ENCODE results near the gene UBE2E2. TPM values are rescaled to one million over a fixed set of nuclear protein-coding genes. Genes with fewer than 3 reads are reported as not detected.

The UBE2E2 gene
- total RNA-seq, 3 donors from 2014 or later (not counting 1 experiment from before 2014, with no cell fraction given): 4.8 to 6.1 (median 5.3) TPM

DNA sequence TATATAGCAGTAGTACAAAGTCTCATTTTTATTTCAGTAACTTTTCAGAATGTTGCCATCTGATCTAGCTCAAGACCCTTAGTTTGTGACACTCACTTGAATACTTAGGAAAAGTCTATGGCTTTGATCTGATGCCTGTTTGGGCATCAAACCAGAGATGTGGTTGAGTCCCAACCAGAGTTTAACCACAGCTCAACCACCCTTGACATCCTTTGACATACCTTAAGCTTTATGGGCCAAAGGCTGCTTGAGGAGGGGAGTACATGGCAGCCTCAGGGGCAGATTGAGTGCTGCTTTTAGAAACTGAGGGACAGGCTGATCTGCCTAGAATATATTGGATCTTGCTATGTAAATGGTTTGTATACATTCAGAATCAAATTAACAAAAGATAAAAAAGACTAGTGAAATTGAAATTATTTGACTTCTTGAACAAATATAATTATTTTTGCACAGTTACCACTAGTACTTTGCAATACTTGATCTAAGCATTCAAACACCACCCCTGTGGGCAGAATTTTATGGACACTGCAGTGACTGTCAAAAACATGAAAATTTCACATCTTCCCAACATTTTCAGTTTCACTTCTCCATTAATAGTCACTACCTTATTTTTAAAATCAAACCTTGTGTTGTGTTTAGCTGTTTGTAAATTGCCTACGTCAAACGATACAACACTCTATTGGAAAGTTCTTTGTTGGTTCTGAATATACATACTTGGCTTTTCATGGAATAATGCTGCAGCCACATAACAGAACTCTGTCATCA, 199.8 kb downstream of the UBE2E2 start:
- Mint-ChIP-seq H3K4me3 (no peak overlapping the region), H3K36me3 (no peaks in the 10 kb centered on the region), H3K4me1 (peaks cover 0 to 7% of the 10 kb centered on the region in 2 donors), H3K27ac (no peak overlapping the region), H3K27me3 (ENCODE audit: low read depth in 2 of 2) (peaks cover 6 to 25% of the 10 kb centered on the region in 2 donors), H3K9me3 (no peaks in the 10 kb centered on the region)
- 90% methylated on average over 2 of the region's 2 CpGs for WGBS (ENCODE audit: insufficient coverage)
- peak in 1 of 2 donors; percentile 10 for DNase-seq
- Histone ChIP-seq H3K27ac (ENCODE audit: low read length) (no peak overlapping the region), H3K4me1 (ENCODE audit: control insufficient read depth, insufficient read depth, low read length) (peaks cover 3% of the 10 kb centered on the region), H3K27me3 (ENCODE audit: control insufficient read depth, insufficient read depth, low read length) (no peaks in the 10 kb centered on the region), H3K4me3 (ENCODE audit: low read length) (no peak overlapping the region), H3K9me3 (ENCODE audit: control insufficient read depth, insufficient read depth, low read length) (no peaks in the 10 kb centered on the region), H3K36me3 (ENCODE audit: control insufficient read depth, insufficient read depth, low read length) (no peaks in the 10 kb centered on the region)
- ATAC-seq: no peak
- TF ChIP-seq, protein P1, sequence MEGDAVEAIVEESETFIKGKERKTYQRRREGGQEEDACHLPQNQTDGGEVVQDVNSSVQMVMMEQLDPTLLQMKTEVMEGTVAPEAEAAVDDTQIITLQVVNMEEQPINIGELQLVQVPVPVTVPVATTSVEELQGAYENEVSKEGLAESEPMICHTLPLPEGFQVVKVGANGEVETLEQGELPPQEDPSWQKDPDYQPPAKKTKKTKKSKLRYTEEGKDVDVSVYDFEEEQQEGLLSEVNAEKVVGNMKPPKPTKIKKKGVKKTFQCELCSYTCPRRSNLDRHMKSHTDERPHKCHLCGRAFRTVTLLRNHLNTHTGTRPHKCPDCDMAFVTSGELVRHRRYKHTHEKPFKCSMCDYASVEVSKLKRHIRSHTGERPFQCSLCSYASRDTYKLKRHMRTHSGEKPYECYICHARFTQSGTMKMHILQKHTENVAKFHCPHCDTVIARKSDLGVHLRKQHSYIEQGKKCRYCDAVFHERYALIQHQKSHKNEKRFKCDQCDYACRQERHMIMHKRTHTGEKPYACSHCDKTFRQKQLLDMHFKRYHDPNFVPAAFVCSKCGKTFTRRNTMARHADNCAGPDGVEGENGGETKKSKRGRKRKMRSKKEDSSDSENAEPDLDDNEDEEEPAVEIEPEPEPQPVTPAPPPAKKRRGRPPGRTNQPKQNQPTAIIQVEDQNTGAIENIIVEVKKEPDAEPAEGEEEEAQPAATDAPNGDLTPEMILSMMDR (IDR thresholded peaks at IDR 0.05): no peak
- intact Hi-C loops (cut with micrococcal nuclease): no loop called here

DNA sequence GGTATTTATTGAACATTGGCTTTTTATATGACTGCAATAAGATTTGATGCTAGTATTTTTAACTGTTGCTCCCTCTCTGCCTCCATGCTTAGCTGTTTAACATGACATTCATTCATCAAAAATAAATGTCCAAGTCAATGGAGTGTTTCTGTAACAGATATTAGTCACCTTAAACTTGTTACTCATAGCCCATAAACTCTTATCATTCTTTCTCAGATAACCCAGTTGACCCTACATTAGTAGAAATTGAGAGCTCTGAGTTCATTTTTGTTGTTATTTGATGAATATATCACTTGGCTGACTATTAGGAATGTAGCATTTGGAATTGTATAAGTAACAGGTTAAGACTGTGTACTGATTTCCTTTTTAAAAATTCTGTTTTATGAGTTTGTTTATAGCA, 201.1 kb downstream of the UBE2E2 start:
- no peaks in the 10 kb centered on the region for H3K36me3 Mint-ChIP-seq
- intact Hi-C loops (cut with micrococcal nuclease): no loop called here
- H3K9me3 Mint-ChIP-seq: no peaks in the 10 kb centered on the region

DNA sequence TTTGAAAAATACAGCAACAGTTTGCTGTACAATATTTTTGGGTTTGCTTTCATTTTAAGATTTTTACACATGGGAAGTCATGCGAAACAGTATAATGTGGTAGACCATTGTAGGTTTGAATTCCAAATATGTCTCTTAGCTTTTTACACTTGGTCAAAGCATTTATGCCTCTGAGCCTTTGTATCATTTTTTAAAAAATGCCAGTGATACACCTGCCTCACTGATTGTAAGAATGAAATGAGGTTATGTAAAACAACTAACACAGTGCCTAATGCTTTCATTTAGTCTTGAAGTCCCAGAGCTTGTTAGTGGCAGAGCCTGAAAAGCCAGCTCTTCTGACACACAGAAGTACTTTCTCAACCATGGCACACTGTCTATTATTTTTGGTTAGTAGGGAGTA, 202.0 kb downstream of the UBE2E2 start:
- Histone ChIP-seq H3K27ac (ENCODE audit: low read length) (no peak overlapping the region), H3K4me1 (ENCODE audit: control insufficient read depth, insufficient read depth, low read length) (peaks cover 3% of the 10 kb centered on the region), H3K36me3 (ENCODE audit: control insufficient read depth, insufficient read depth, low read length) (no peaks in the 10 kb centered on the region), H3K4me3 (ENCODE audit: low read length) (no peak overlapping the region), H3K9me3 (ENCODE audit: control insufficient read depth, insufficient read depth, low read length) (no peaks in the 10 kb centered on the region), H3K27me3 (ENCODE audit: control insufficient read depth, insufficient read depth, low read length) (no peaks in the 10 kb centered on the region)
- Mint-ChIP-seq H3K4me1 (peaks cover 0 to 7% of the 10 kb centered on the region in 2 donors), H3K27ac (no peak overlapping the region), H3K36me3 (no peaks in the 10 kb centered on the region), H3K9me3 (no peaks in the 10 kb centered on the region), H3K4me3 (no peak overlapping the region), H3K27me3 (ENCODE audit: low read depth in 2 of 2) (peaks cover 6 to 32% of the 10 kb centered on the region in 2 donors)
- WGBS (ENCODE audit: insufficient coverage): 83% methylated on average over 1 of the region's 1 CpG
- DNase-seq (no peak), ATAC-seq (no peak)
- intact Hi-C loops (cut with micrococcal nuclease): no loop called here
- TF ChIP-seq, protein P1 (IDR thresholded peaks at IDR 0.05): no peak

More for the DNA sequence above, 201.1 kb downstream of the UBE2E2 start:
- H3K36me3 ChIP-seq (ENCODE audit: control insufficient read depth, insufficient read depth, low read length): no peaks in the 10 kb centered on the region
- H3K4me1 Mint-ChIP-seq: peaks cover 0 to 7% of the 10 kb centered on the region in 2 donors
- H3K27me3 ChIP-seq (ENCODE audit: control insufficient read depth, insufficient read depth, low read length): no peaks in the 10 kb centered on the region
- no peak overlapping the region for H3K4me3 ChIP-seq (ENCODE audit: low read length)
- H3K4me3 Mint-ChIP-seq: no peak overlapping the region
- no peak overlapping the region for H3K27ac ChIP-seq (ENCODE audit: low read length)
- DNase-seq: no peak
- no peaks in the 10 kb centered on the region for H3K9me3 ChIP-seq (ENCODE audit: control insufficient read depth, insufficient read depth, low read length)
- H3K4me1 ChIP-seq (ENCODE audit: control insufficient read depth, insufficient read depth, low read length): peaks cover 3% of the 10 kb centered on the region
- peaks cover 6 to 25% of the 10 kb centered on the region in 2 donors for H3K27me3 Mint-ChIP-seq (ENCODE audit: low read depth in 2 of 2)
- H3K27ac Mint-ChIP-seq: no peak overlapping the region
- TF ChIP-seq, protein P1 (IDR thresholded peaks at IDR 0.05): no peak
- no peak for ATAC-seq

DNA sequence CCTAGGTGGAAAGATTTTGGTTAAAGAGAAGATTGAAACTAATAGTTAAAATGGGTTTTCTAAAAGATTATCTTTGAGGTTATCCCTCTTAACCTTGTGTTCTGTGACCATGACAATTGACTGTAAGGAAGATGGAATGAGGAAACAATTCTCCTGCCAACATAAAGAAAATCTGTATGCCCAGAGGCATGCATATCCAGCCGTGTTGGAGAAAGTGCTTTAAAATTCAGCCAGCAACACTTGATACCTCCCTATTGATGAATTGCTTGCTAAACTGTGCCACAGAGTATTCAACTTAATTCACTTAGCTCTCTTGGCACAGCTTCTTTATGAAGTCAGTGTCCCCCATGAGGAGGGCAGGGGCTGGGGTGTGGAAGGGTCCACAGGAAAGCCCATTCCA, 203.5 kb downstream of the UBE2E2 start:
- Mint-ChIP-seq H3K4me3 (no peak overlapping the region), H3K36me3 (no peaks in the 10 kb centered on the region), H3K4me1 (peaks cover 0 to 7% of the 10 kb centered on the region in 2 donors), H3K27me3 (ENCODE audit: low read depth in 2 of 2) (peaks cover 6 to 39% of the 10 kb centered on the region in 2 donors), H3K27ac (no peak overlapping the region), H3K9me3 (no peaks in the 10 kb centered on the region)
- no peak for ATAC-seq
- no peaks in the 10 kb centered on the region for H3K27me3 ChIP-seq (ENCODE audit: control insufficient read depth, insufficient read depth, low read length)
- no peak overlapping the region for H3K4me3 ChIP-seq (ENCODE audit: low read length)
- DNase-seq: no peak
- H3K27ac ChIP-seq (ENCODE audit: low read length): no peak overlapping the region
- H3K9me3 ChIP-seq (ENCODE audit: control insufficient read depth, insufficient read depth, low read length): no peaks in the 10 kb centered on the region
- TF ChIP-seq, protein P1 (IDR thresholded peaks at IDR 0.05): no peak
- WGBS (ENCODE audit: insufficient coverage): 89% methylated on average over 1 of the region's 1 CpG
- peaks cover 3% of the 10 kb centered on the region for H3K4me1 ChIP-seq (ENCODE audit: control insufficient read depth, insufficient read depth, low read length)
- H3K36me3 ChIP-seq (ENCODE audit: control insufficient read depth, insufficient read depth, low read length): no peaks in the 10 kb centered on the region
- intact Hi-C loops (cut with micrococcal nuclease): no loop called here

Measured in natural killer cell (primary cell).